Anterior cingulate cortex (tissue), 58 donors: Measurements from ENCODE around the gene MFSD2A.
A peak's percentile ranks its signal among the peaks of the same experiment; 100 is the strongest.
"Not testable (repeated sequence)": the region's sequence is repeated elsewhere in the genome, so short reads cannot be mapped to it uniquely, and the experiment has no call there.

Source experiments
- DNase-seq, 58 donors: peaks; one replicate each; lab custom pipeline; 2025; lab: John Stamatoyannopoulos, UW

The MFSD2A gene

GRCh38 chr1:39995973-39996393 is 41.0 kb downstream of the MFSD2A start:
- no peak for DNase-seq

GRCh38 chr1:39996396-39997004 is 41.6 kb downstream of the MFSD2A start:
- no peak for DNase-seq

GRCh38 chr1:40001456-40001855 is 46.5 kb downstream of the MFSD2A start:
- no peak for DNase-seq

GRCh38 chr1:40003156-40004093 is 48.5 kb downstream of the MFSD2A start:
- DNase-seq: no peak

GRCh38 chr1:40004857-40005256 is 49.9 kb downstream of the MFSD2A start:
- DNase-seq: peak in 8 of 58 donors; percentile 3 to 36 (median 22)

GRCh38 chr1:40007481-40008034 is 52.6 kb downstream of the MFSD2A start:
- not testable (repeated sequence) for DNase-seq

- DNase-seq: no peak
Observed at GRCh38 chr1:40011198-40011597, 56.3 kb downstream of the MFSD2A start.

GRCh38 chr1:40014253-40014706 is 59.3 kb downstream of the MFSD2A start:
- no peak for DNase-seq

GRCh38 chr1:40014812-40015594 is 60.1 kb downstream of the MFSD2A start:
- DNase-seq: no peak

GRCh38 chr1:40017951-40018575 is 63.1 kb downstream of the MFSD2A start:
- DNase-seq: no peak
